Activated T-cell treated with anti-CD3 and anti-CD28 coated beads, Interleukin-2, amount 50 U/mL, for 24 hours (primary cell): Measurements from ENCODE around the gene CBX2.

Experiments
- DNase-seq: peaks from one replicate; pipeline ENCODE4 v3.0.0-alpha.2; 2020
- H3K27ac Mint-ChIP-seq: 2 replicates; pipeline ENCODE4 v1.8.0; 2020; ENCODE audit warnings: mild to moderate bottlenecking, mixed read lengths
- H3K27me3 Mint-ChIP-seq: 2 replicates; pipeline ENCODE4 v1.8.0; 2020; ENCODE audit warnings: mixed read lengths
- H3K36me3 Mint-ChIP-seq: 2 replicates; pipeline ENCODE4 v1.8.0; 2020; ENCODE audit warnings: low read depth, mixed read lengths
- H3K4me1 Mint-ChIP-seq: 2 replicates; pipeline ENCODE4 v1.8.0; 2020; ENCODE audit warnings: low read depth, mixed read lengths
- H3K4me3 Mint-ChIP-seq: 2 replicates; pipeline ENCODE4 v1.8.0; 2020; ENCODE audit warnings: mild to moderate bottlenecking, moderate library complexity, mixed read lengths
- H3K9me3 Mint-ChIP-seq: 2 replicates; pipeline ENCODE4 v1.8.0; 2020; ENCODE audit warnings: mixed read lengths

Gene CBX2

GRCh38 chr17:79825580-79825921 is 47.6 kb downstream of the CBX2 start:
- no peak for DNase-seq
- Mint-ChIP-seq H3K36me3 (no peaks in the 10 kb centered on the region), H3K4me1 (peaks cover 8% of the 10 kb centered on the region), H3K9me3 (no peaks in the 10 kb centered on the region), H3K4me3 (no peak overlapping the region), H3K27ac (no peak overlapping the region), H3K27me3 (peaks cover 5% of the 10 kb centered on the region)

- no peaks in the 10 kb centered on the region for H3K36me3 Mint-ChIP-seq
- DNase-seq, result no peak
- H3K9me3 Mint-ChIP-seq, result no peaks in the 10 kb centered on the region
- H3K27ac Mint-ChIP-seq, result no peak overlapping the region
- H3K4me3 Mint-ChIP-seq, result no peak overlapping the region
- H3K4me1 Mint-ChIP-seq, result peaks cover 8% of the 10 kb centered on the region
- H3K27me3 Mint-ChIP-seq, result peaks cover 5% of the 10 kb centered on the region
Observed at GRCh38 chr17:79826204-79826680, 48.3 kb downstream of the CBX2 start.

- Mint-ChIP-seq H3K27me3 (peaks cover 5% of the 10 kb centered on the region), H3K4me1 (peaks cover 9% of the 10 kb centered on the region), H3K36me3 (no peaks in the 10 kb centered on the region), H3K27ac (no peak overlapping the region), H3K4me3 (no peak overlapping the region), H3K9me3 (no peaks in the 10 kb centered on the region)
- DNase-seq, result no peak
Observed at GRCh38 chr17:79826841-79827578, 49.1 kb downstream of the CBX2 start.

GRCh38 chr17:79829004-79829403 is 51.1 kb downstream of the CBX2 start:
- Mint-ChIP-seq H3K4me1 (peaks cover 13% of the 10 kb centered on the region), H3K9me3 (no peaks in the 10 kb centered on the region), H3K27me3 (peaks cover 3% of the 10 kb centered on the region), H3K4me3 (no peak overlapping the region), H3K27ac (no peak overlapping the region), H3K36me3 (peaks cover 4% of the 10 kb centered on the region)
- no peak for DNase-seq

GRCh38 chr17:79829457-79829856 is 51.5 kb downstream of the CBX2 start:
- peaks cover 13% of the 10 kb centered on the region for H3K4me1 Mint-ChIP-seq

GRCh38 chr17:79830303-79830702 is 52.4 kb downstream of the CBX2 start:
- H3K36me3 Mint-ChIP-seq, result peaks cover 14% of the 10 kb centered on the region
- H3K4me3 Mint-ChIP-seq, result no peak overlapping the region
- DNase-seq, result no peak
- no peaks in the 10 kb centered on the region for H3K27me3 Mint-ChIP-seq
- H3K27ac Mint-ChIP-seq, result no peak overlapping the region
- H3K4me1 Mint-ChIP-seq, result peaks cover 16% of the 10 kb centered on the region
- no peaks in the 10 kb centered on the region for H3K9me3 Mint-ChIP-seq

More at GRCh38 chr17:79829457-79829856, 51.5 kb downstream of the CBX2 start:
- Mint-ChIP-seq H3K36me3 (peaks cover 6% of the 10 kb centered on the region), H3K27ac (no peak overlapping the region), H3K4me3 (no peak overlapping the region), H3K27me3 (peaks cover under 1% of the 10 kb centered on the region), H3K9me3 (no peaks in the 10 kb centered on the region)
- DNase-seq, result no peak

- Mint-ChIP-seq H3K4me3 (no peak overlapping the region), H3K36me3 (peaks cover 17% of the 10 kb centered on the region), H3K27me3 (no peaks in the 10 kb centered on the region), H3K4me1 (peaks cover 16% of the 10 kb centered on the region), H3K27ac (no peak overlapping the region), H3K9me3 (no peaks in the 10 kb centered on the region)
- no peak for DNase-seq
Observed at GRCh38 chr17:79830763-79831264, 52.9 kb downstream of the CBX2 start.

GRCh38 chr17:79831265-79832217 is 53.6 kb downstream of the CBX2 start:
- H3K27me3 Mint-ChIP-seq, result no peaks in the 10 kb centered on the region

GRCh38 chr17:79832218-79833109 is 54.5 kb downstream of the CBX2 start:
- H3K4me1 Mint-ChIP-seq, result peaks cover 18% of the 10 kb centered on the region
- no peak overlapping the region for H3K27ac Mint-ChIP-seq
- no peak overlapping the region for H3K4me3 Mint-ChIP-seq
- H3K9me3 Mint-ChIP-seq, result no peaks in the 10 kb centered on the region
- peaks cover 17% of the 10 kb centered on the region for H3K36me3 Mint-ChIP-seq
- H3K27me3 Mint-ChIP-seq, result no peaks in the 10 kb centered on the region
- no peak for DNase-seq

More at GRCh38 chr17:79831265-79832217, 53.6 kb downstream of the CBX2 start:
- Mint-ChIP-seq H3K27ac (no peak overlapping the region), H3K9me3 (no peaks in the 10 kb centered on the region), H3K4me1 (peaks cover 12% of the 10 kb centered on the region), H3K36me3 (peaks cover 17% of the 10 kb centered on the region), H3K4me3 (no peak overlapping the region)
- DNase-seq, result no peak

GRCh38 chr17:79833110-79833450 is 55.1 kb downstream of the CBX2 start:
- Mint-ChIP-seq H3K4me1 (peaks cover 24% of the 10 kb centered on the region), H3K27me3 (no peaks in the 10 kb centered on the region), H3K36me3 (peaks cover 18% of the 10 kb centered on the region), H3K4me3 (no peak overlapping the region), H3K27ac (no peak overlapping the region), H3K9me3 (no peaks in the 10 kb centered on the region)
- DNase-seq, result no peak

- Mint-ChIP-seq H3K9me3 (no peaks in the 10 kb centered on the region), H3K4me3 (no peak overlapping the region), H3K27me3 (no peaks in the 10 kb centered on the region), H3K36me3 (peaks cover 22% of the 10 kb centered on the region), H3K4me1 (peaks cover 28% of the 10 kb centered on the region), H3K27ac (no peak overlapping the region)
- DNase-seq, result no peak
Observed at GRCh38 chr17:79833744-79834564, 56.0 kb downstream of the CBX2 start.

- H3K4me3 Mint-ChIP-seq, result no peak overlapping the region
- H3K4me1 Mint-ChIP-seq, result peaks cover 29% of the 10 kb centered on the region
- H3K27ac Mint-ChIP-seq, result no peak overlapping the region
- peaks cover 22% of the 10 kb centered on the region for H3K36me3 Mint-ChIP-seq
- peak; percentile 70 for DNase-seq
- no peaks in the 10 kb centered on the region for H3K9me3 Mint-ChIP-seq
- H3K27me3 Mint-ChIP-seq, result no peaks in the 10 kb centered on the region
Observed at GRCh38 chr17:79834565-79835469, 56.9 kb downstream of the CBX2 start.

- no peak for DNase-seq
- Mint-ChIP-seq H3K27ac (no peak overlapping the region), H3K4me3 (no peak overlapping the region), H3K36me3 (peaks cover 22% of the 10 kb centered on the region), H3K27me3 (peaks cover 6% of the 10 kb centered on the region), H3K4me1 (peaks cover 33% of the 10 kb centered on the region), H3K9me3 (no peaks in the 10 kb centered on the region)
Observed at GRCh38 chr17:79835470-79835899, 57.5 kb downstream of the CBX2 start.
